Lung (tissue), 12 donors: ENCODE results near the gene MT1B. TPM values are rescaled to one million over a fixed set of nuclear protein-coding genes. Genes with fewer than 3 reads are reported as not detected.
A peak's percentile ranks its signal among the peaks of the same experiment; 100 is the strongest.

Experiments used
- ATAC-seq: fragments of 200-7000 bp; cut with Tn5 transposase; one replicate; pipeline ENCODE4 v1.9.1; 2020; ENCODE audit warnings: moderate number of reproducible peaks; ENCODE audit not compliant: insufficient read depth, low FRiP score
- DNase-seq, 3 donors: peaks; one replicate each; pipeline ENCODE4 v3.0.0-alpha.2; 2013 to 2017
- H3K27ac ChIP-seq, 2 donors: one replicate each; pipeline ENCODE4 v1.5.1; 2013; ENCODE audit warnings: mild to moderate bottlenecking in 2 of 2, moderate library complexity in 2 of 2, control low read depth in 1 of 2, inconsistent platforms in 1 of 2, low read depth in 1 of 2, low read length in 1 of 2
- H3K27me3 ChIP-seq, 3 donors: one replicate each; pipeline ENCODE4 v1.5.1; 2013; ENCODE audit warnings: low read length in 2 of 3; ENCODE audit not compliant: control insufficient read depth in 3 of 3, insufficient read depth in 3 of 3
- H3K36me3 ChIP-seq, 4 donors: one replicate each; pipeline ENCODE4 v1.5.1; 2013; ENCODE audit warnings: low read length in 4 of 4, mild to moderate bottlenecking in 1 of 4, moderate library complexity in 1 of 4; ENCODE audit not compliant: control insufficient read depth in 4 of 4, insufficient read depth in 4 of 4
- H3K4me1 ChIP-seq, 5 donors: one replicate each; pipeline ENCODE4 v1.5.1; 2013; ENCODE audit warnings: low read length in 5 of 5, mild to moderate bottlenecking in 2 of 5, moderate library complexity in 1 of 5; ENCODE audit not compliant: control insufficient read depth in 5 of 5, insufficient read depth in 5 of 5
- H3K4me3 ChIP-seq: one replicate; pipeline ENCODE4 v1.5.1; 2013; ENCODE audit warnings: mild to moderate bottlenecking, control low read depth, moderate library complexity
- H3K9ac ChIP-seq, 2 donors: one replicate each; pipeline ENCODE4 v1.5.1; 2013; ENCODE audit warnings: low read length in 2 of 2, control low read depth in 1 of 2; ENCODE audit not compliant: insufficient read depth in 1 of 2
- H3K9me3 ChIP-seq, 4 donors: one replicate each; pipeline ENCODE4 v1.5.1; 2013; ENCODE audit warnings: low read length in 3 of 4, mild to moderate bottlenecking in 1 of 4, moderate library complexity in 1 of 4; ENCODE audit not compliant: control insufficient read depth in 4 of 4, insufficient read depth in 3 of 4
- CTCF ChIP-seq: IDR thresholded peaks from 2 replicates; pipeline ENCODE4 v1.5.1; 2012; ENCODE audit warnings: mild to moderate bottlenecking; ENCODE audit errors: control extremely low read depth, extremely low read depth
- WGBS, 2 donors: extraction: QIAGEN DNeasy Blood & Tissue Kit; methylation state at CpG; one replicate each; pipeline ENCODE4 v1.1.7; 2013; 5-methylcytosine and 5-hydroxymethylcytosine counted together
- polyA plus RNA-seq, 2 donors: library from polyadenylated mRNA; stranded (reverse); fragments of 200-250 nt; gene quantifications; one replicate each; pipeline ENCODE4 v1.2.1, GENCODE V29; 2013
- total RNA-seq, 2 donors: library from RNA; depleted of rRNA in 1 of 2; stranded (reverse); fragments of >200 nt in 1 of 2; gene quantifications; one replicate each; pipeline ENCODE4 v1.2.1, GENCODE V29; 2014 to 2021
- donor health status: control.
- donor health status: control.
- donor health status: Bipolar disorder and iron deficiency.
- donor health status: healthy.
- donor health status: DM: yes; HTN: yes; CAD: no.

Gene MT1B
- total and polyA plus RNA-seq, 4 donors = not detected

GRCh38 chr16:56625140-56625942 is 26.3 kb upstream of the MT1B start, which contains the start of gene MT1E:
TSS of gene MT1E (plus strand) at chr16:56625781. CDS start at chr16:56625852, 71 bp downstream.
- no peak for TF ChIP-seq CTCF

GRCh38 chr16:56625943-56626654 is 25.6 kb upstream of the MT1B start:
- Histone ChIP-seq H3K27me3 (peaks cover 0 to 32% (median 17%) of the 10 kb centered on the region in 3 donors), H3K4me3 (peak overlapping the region; percentile 55), H3K9me3 (peaks cover 0 to 1% (median 0%) of the 10 kb centered on the region in 4 donors), H3K9ac (no peak overlapping the region), H3K4me1 (peaks cover 0 to 13% (median 0%) of the 10 kb centered on the region in 5 donors), H3K36me3 (no peaks in the 10 kb centered on the region), H3K27ac (peak overlapping the region; percentile 91 to 94)
- no peak for TF ChIP-seq CTCF
- 22 to 25% methylated on average over 16 of the region's 16 CpGs for WGBS, 2 donors
- ATAC-seq = peak; percentile 8
- DNase-seq = no peak

More at GRCh38 chr16:56625140-56625942, 26.3 kb upstream of the MT1B start, which contains the start of gene MT1E:
- Histone ChIP-seq H3K9me3 (peaks cover 0 to 1% (median 0%) of the 10 kb centered on the region in 4 donors), H3K9ac (peak within 1 kb of the TSS; percentile 0 to 77), H3K4me3 (peak within 1 kb of the TSS; percentile 55), H3K4me1 (peaks cover 0 to 13% (median 0%) of the 10 kb centered on the region in 5 donors), H3K27me3 (peaks cover 0 to 32% (median 13%) of the 10 kb centered on the region in 3 donors), H3K36me3 (no peaks in the 10 kb centered on the region), H3K27ac (peak within 1 kb of the TSS; percentile 91 to 94)
- WGBS, 2 donors = 1 to 2% methylated on average over 62 of the region's 62 CpGs
- peak; percentile 90 for ATAC-seq
- DNase-seq = peak; percentile 62 to 81 (median 67)

GRCh38 chr16:56626685-56627084 is 25.0 kb upstream of the MT1B start:
- TF ChIP-seq CTCF = no peak
- Histone ChIP-seq H3K4me1 (peaks cover 0 to 13% (median 0%) of the 10 kb centered on the region in 5 donors), H3K27ac (peak overlapping the region; percentile 91 to 94), H3K27me3 (peaks cover 0 to 34% (median 22%) of the 10 kb centered on the region in 3 donors), H3K9ac (no peak overlapping the region), H3K36me3 (no peaks in the 10 kb centered on the region), H3K4me3 (peak overlapping the region; percentile 55), H3K9me3 (peaks cover 0 to 1% (median 0%) of the 10 kb centered on the region in 4 donors)
- ATAC-seq (no peak), DNase-seq (no peak)
- WGBS, 2 donors = 52 to 61% methylated on average over 7 of the region's 7 CpGs
